ENCODE results near the gene TENM4. TPM values are rescaled to one million over a fixed set of nuclear protein-coding genes. Genes with fewer than 3 reads are reported as not detected.

TENM4 gene
- polyA plus RNA-seq, 1 of the 3 experiments (the other 2 are of a cell fraction), result 16.7 TPM

GRCh38 chr11:78884761-78885160 lies 556.1 kb downstream of the TENM4 start:
- H3K9ac ChIP-seq, result no peak overlapping the region
- H4K20me1 ChIP-seq (ENCODE audit: insufficient read depth), result no peaks in the 10 kb centered on the region
- 90% methylated on average over 4 of the region's 4 CpGs for whole genome bisulfite sequencing (ENCODE audit: low lambda C conversion rate)
- H3K4me3 ChIP-seq (ENCODE audit: low read depth in 2 of 2, low read length in 1 of 2), result no peak overlapping the region
- no peaks in the 10 kb centered on the region for H3K79me2 ChIP-seq (ENCODE audit: insufficient read depth)
- TF ChIP-seq RAD21 (IDR thresholded peaks at IDR 0.05; ENCODE audit: low read length) (no peak), SIN3A (IDR thresholded peaks at IDR 0.05; ENCODE audit: borderline replicate concordance, low read depth, low read length) (no peak), TCF12 (IDR thresholded peaks at IDR 0.05) (no peak), EP300 (IDR thresholded peaks at IDR 0.05; ENCODE audit: borderline replicate concordance in 1 of 2, low read depth in 1 of 2, low read length in 1 of 2) (no peak), CHD2 (IDR thresholded peaks at IDR 0.05; ENCODE audit: low read length, partially characterized antibody) (no peak), MEF2A (IDR thresholded peaks at IDR 0.05; ENCODE audit: borderline replicate concordance, low read depth) (no peak), NFIC (IDR thresholded peaks at IDR 0.05; ENCODE audit: borderline replicate concordance) (no peak), GABPA (IDR thresholded peaks at IDR 0.05; ENCODE audit: low read depth) (no peak), RCOR1 (IDR thresholded peaks at IDR 0.05; ENCODE audit: low read length) (no peak), FOXJ3 (CRISPR knock-in tag; IDR thresholded peaks at IDR 0.05) (no peak), POLR2AphosphoS5 (IDR thresholded peaks at IDR 0.05; ENCODE audit: low read depth, low read length) (no peak), JUND (IDR thresholded peaks at IDR 0.05) (no peak), TAF1 (IDR thresholded peaks at IDR 0.05; ENCODE audit: borderline replicate concordance, low read depth, low read length) (no peak), MXI1 (IDR thresholded peaks at IDR 0.05; ENCODE audit: low read depth, low read length) (no peak)
- TF ChIP-seq, protein P1, sequence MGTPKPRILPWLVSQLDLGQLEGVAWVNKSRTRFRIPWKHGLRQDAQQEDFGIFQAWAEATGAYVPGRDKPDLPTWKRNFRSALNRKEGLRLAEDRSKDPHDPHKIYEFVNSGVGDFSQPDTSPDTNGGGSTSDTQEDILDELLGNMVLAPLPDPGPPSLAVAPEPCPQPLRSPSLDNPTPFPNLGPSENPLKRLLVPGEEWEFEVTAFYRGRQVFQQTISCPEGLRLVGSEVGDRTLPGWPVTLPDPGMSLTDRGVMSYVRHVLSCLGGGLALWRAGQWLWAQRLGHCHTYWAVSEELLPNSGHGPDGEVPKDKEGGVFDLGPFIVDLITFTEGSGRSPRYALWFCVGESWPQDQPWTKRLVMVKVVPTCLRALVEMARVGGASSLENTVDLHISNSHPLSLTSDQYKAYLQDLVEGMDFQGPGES (IDR thresholded peaks at IDR 0.05; ENCODE audit: low read depth, low read length), result no peak
- POLR2A ChIA-PET, result no interaction called here
- H3K9me3 ChIP-seq, result no peaks in the 10 kb centered on the region
- no peaks in the 10 kb centered on the region for H3K27me3 ChIP-seq (ENCODE audit: insufficient read depth)
- DNase-seq, result no peak
- H3K4me2 ChIP-seq, result no peak overlapping the region
- H3K4me1 ChIP-seq (ENCODE audit: control insufficient read depth in 1 of 2, insufficient read depth in 2 of 2, low read depth in 1 of 2, low read length in 1 of 2), result peaks cover 0 to 8% of the 10 kb centered on the region in 2 experiments; a peak in 1 of 4 replicates
- H3K36me3 ChIP-seq (replicated peaks in 1 of 2; ENCODE audit: control insufficient read depth in 1 of 2, insufficient read depth in 2 of 2, low read length in 1 of 2), result peaks cover 14 to 74% of the 10 kb centered on the region in 2 experiments
- no peaks in the 10 kb centered on the region for H3K9me2 ChIP-seq
- H2AFZ ChIP-seq (ENCODE audit: low read depth), result no peak overlapping the region
- CTCF ChIA-PET, result interaction anchor here (1.3 kb wide), 1 partner anchor 77 kb away, joined by 3 read pairs; no protein-coding TSS in a partner anchor
- H3K27ac ChIP-seq (ENCODE audit: low read depth in 2 of 2, low read length in 1 of 2), result no peak overlapping the region
- no peaks in the 10 kb centered on the region for H3F3A ChIP-seq (replicated peaks; ENCODE audit: insufficient read depth)

- WGBS (ENCODE audit: low lambda C conversion rate), result 87% methylated on average over 5 of the region's 5 CpGs
- Histone ChIP-seq H3K36me3 (replicated peaks in 1 of 2; ENCODE audit: control insufficient read depth in 1 of 2, insufficient read depth in 2 of 2, low read length in 1 of 2) (peaks cover 15 to 65% of the 10 kb centered on the region in 2 experiments), H3K27ac (ENCODE audit: low read depth in 2 of 2, low read length in 1 of 2) (no peak overlapping the region), H3K27me3 (ENCODE audit: insufficient read depth) (no peaks in the 10 kb centered on the region), H3K9me2 (no peaks in the 10 kb centered on the region), H3K9ac (no peak overlapping the region), H3K79me2 (ENCODE audit: insufficient read depth) (no peaks in the 10 kb centered on the region), H3K9me3 (no peaks in the 10 kb centered on the region), H3F3A (replicated peaks; ENCODE audit: insufficient read depth) (no peaks in the 10 kb centered on the region), H3K4me1 (ENCODE audit: control insufficient read depth in 1 of 2, insufficient read depth in 2 of 2, low read depth in 1 of 2, low read length in 1 of 2) (peaks cover 0 to 8% of the 10 kb centered on the region in 2 experiments; a peak in 1 of 4 replicates), H4K20me1 (ENCODE audit: insufficient read depth) (no peaks in the 10 kb centered on the region), H3K4me3 (ENCODE audit: low read depth in 2 of 2, low read length in 1 of 2) (no peak overlapping the region), H2AFZ (ENCODE audit: low read depth) (no peak overlapping the region), H3K4me2 (no peak overlapping the region)
- TF ChIP-seq SIN3A (IDR thresholded peaks at IDR 0.05; ENCODE audit: borderline replicate concordance, low read depth, low read length), result no peak
- no peak for TF ChIP-seq USF1 (IDR thresholded peaks at IDR 0.05; ENCODE audit: borderline replicate concordance, low read depth)
- no peak for TF ChIP-seq POLR2AphosphoS5 (IDR thresholded peaks at IDR 0.05; ENCODE audit: low read depth, low read length)
- TF ChIP-seq, protein P2, sequence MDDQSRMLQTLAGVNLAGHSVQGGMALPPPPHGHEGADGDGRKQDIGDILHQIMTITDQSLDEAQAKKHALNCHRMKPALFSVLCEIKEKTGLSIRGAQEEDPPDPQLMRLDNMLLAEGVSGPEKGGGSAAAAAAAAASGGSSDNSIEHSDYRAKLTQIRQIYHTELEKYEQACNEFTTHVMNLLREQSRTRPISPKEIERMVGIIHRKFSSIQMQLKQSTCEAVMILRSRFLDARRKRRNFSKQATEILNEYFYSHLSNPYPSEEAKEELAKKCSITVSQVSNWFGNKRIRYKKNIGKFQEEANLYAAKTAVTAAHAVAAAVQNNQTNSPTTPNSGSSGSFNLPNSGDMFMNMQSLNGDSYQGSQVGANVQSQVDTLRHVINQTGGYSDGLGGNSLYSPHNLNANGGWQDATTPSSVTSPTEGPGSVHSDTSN (IDR thresholded peaks at IDR 0.05), result no peak
- TF ChIP-seq FOXJ3 (CRISPR knock-in tag; IDR thresholded peaks at IDR 0.05), result no peak
- TF ChIP-seq NFIC (IDR thresholded peaks at IDR 0.05; ENCODE audit: borderline replicate concordance), result no peak
- TF ChIP-seq EZH2phosphoT487 (IDR thresholded peaks at IDR 0.05; ENCODE audit: borderline replicate concordance, low read depth), result no peak
- TF ChIP-seq MEF2A (IDR thresholded peaks at IDR 0.05; ENCODE audit: borderline replicate concordance, low read depth), result no peak
- TF ChIP-seq TEAD4 (IDR thresholded peaks at IDR 0.05; ENCODE audit: borderline replicate concordance, insufficient read depth), result no peak
- no peak for TF ChIP-seq ELF1 (IDR thresholded peaks at IDR 0.05)
- TF ChIP-seq RAD21 (IDR thresholded peaks at IDR 0.05; ENCODE audit: low read length), result no peak
- TF ChIP-seq, protein P3, sequence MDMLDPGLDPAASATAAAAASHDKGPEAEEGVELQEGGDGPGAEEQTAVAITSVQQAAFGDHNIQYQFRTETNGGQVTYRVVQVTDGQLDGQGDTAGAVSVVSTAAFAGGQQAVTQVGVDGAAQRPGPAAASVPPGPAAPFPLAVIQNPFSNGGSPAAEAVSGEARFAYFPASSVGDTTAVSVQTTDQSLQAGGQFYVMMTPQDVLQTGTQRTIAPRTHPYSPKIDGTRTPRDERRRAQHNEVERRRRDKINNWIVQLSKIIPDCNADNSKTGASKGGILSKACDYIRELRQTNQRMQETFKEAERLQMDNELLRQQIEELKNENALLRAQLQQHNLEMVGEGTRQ (IDR thresholded peaks at IDR 0.05; ENCODE audit: borderline replicate concordance, low read depth, low read length), result no peak
- no peak for TF ChIP-seq TAF1 (IDR thresholded peaks at IDR 0.05; ENCODE audit: borderline replicate concordance, low read depth, low read length)
- no peak for TF ChIP-seq GABPA (IDR thresholded peaks at IDR 0.05; ENCODE audit: low read depth)
- no peak for DNase-seq
- POLR2A ChIA-PET, result no interaction called here
- CTCF ChIA-PET, result interaction anchor here (1.3 kb wide), 1 partner anchor 78 kb away, joined by 3 read pairs; no protein-coding TSS in a partner anchor
Observed at GRCh38 chr11:78883506-78883905, 557.3 kb downstream of the TENM4 start.

Data from SK-N-SH (cell line).